ENCODE results near the gene UGGT1. TPM values are rescaled to one million over a fixed set of nuclear protein-coding genes. Genes with fewer than 3 reads are reported as not detected.

UGGT1 gene
- total RNA-seq, 1 experiment from 2014 or later, result 77.5 TPM

DNA sequence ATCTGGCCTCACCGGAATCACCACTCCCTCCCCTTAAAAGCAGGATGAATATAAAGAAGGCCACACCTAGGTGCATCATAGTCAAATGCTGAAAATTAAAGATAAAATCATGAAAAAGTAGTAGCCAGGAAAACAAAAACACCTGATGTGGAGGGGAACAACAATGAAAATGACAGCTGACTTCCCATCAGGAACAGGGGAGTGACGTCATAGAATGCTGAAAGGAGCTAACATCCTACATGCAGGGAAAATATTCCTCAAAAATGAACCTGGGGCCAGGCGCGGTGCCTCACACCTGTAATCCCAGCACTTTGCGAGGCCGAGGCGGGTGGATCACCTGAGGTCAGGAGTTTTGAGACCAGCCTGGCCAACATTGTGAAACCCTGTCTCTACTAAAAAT is 108.1 kb downstream of the UGGT1 start:
- Histone ChIP-seq H3K4me1 (peaks cover 6% of the 10 kb centered on the region; the same call in 1 of the 2 replicates), H3K36me3 (ENCODE audit: control insufficient read depth, insufficient read depth, low read length) (no peaks in the 10 kb centered on the region), H3K9me3 (no peaks in the 10 kb centered on the region), H3K4me3 (ENCODE audit: low read depth, low read length) (no peak overlapping the region), H3K27me3 (replicated peaks; ENCODE audit: control insufficient read depth, insufficient read depth, low read length) (no peaks in the 10 kb centered on the region)
- ChIA-PET CTCF (no interaction called here), POLR2A (no interaction called here)
- Mint-ChIP-seq H3K4me3 (ENCODE audit: unreplicated experiment) (no peak overlapping the region), H3K27ac (ENCODE audit: unreplicated experiment) (no peak overlapping the region), H3K36me3 (ENCODE audit: insufficient read depth, unreplicated experiment) (peaks cover under 1% of the 10 kb centered on the region), H3K4me1 (ENCODE audit: low read depth, unreplicated experiment) (no peaks in the 10 kb centered on the region), H3K27me3 (ENCODE audit: insufficient read depth, unreplicated experiment) (no peaks in the 10 kb centered on the region), H3K9me3 (ENCODE audit: unreplicated experiment) (no peaks in the 10 kb centered on the region)
- intact Hi-C loops (cut with micrococcal nuclease; ENCODE audit: unreplicated experiment), result no loop called here
- BruUV-seq (replicated peaks), result no TSS peak
- no peak for DNase-seq
- TF ChIP-seq, protein P1, sequence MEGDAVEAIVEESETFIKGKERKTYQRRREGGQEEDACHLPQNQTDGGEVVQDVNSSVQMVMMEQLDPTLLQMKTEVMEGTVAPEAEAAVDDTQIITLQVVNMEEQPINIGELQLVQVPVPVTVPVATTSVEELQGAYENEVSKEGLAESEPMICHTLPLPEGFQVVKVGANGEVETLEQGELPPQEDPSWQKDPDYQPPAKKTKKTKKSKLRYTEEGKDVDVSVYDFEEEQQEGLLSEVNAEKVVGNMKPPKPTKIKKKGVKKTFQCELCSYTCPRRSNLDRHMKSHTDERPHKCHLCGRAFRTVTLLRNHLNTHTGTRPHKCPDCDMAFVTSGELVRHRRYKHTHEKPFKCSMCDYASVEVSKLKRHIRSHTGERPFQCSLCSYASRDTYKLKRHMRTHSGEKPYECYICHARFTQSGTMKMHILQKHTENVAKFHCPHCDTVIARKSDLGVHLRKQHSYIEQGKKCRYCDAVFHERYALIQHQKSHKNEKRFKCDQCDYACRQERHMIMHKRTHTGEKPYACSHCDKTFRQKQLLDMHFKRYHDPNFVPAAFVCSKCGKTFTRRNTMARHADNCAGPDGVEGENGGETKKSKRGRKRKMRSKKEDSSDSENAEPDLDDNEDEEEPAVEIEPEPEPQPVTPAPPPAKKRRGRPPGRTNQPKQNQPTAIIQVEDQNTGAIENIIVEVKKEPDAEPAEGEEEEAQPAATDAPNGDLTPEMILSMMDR (IDR thresholded peaks at IDR 0.05; ENCODE audit: insufficient read depth in 1 of 2, low read depth in 1 of 2, low read length in 1 of 2, severe bottlenecking in 1 of 2, unreplicated experiment in 1 of 2), result no peak

DNA sequence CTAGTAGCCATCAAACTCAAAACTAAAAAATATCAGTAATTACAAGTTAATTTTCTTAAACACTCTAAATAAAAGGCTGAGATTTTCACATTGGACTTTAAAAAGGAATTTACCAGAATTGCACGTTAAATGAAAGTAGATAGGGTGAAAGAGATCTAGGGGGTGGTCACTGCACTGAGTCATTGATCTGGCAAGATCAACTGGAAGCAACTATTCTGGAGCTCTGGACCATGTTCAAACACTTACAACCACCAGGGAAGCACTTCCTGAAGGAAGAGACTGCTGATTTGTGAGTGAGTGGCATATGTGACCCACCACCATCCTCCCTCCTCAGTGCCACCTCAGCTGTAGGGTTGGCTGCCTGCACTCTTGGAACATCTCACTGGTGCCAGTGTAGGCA is 111.8 kb downstream of the UGGT1 start:
- BruUV-seq (replicated peaks), result no TSS peak
- ChIA-PET POLR2A (no interaction called here), CTCF (no interaction called here)
- no peak for DNase-seq
- H3K4me1 ChIP-seq, result no peaks in the 10 kb centered on the region
- no peaks in the 10 kb centered on the region for H3K9me3 ChIP-seq
- H3K27ac Mint-ChIP-seq (ENCODE audit: unreplicated experiment), result no peak overlapping the region
- H3K9me3 Mint-ChIP-seq (ENCODE audit: unreplicated experiment), result no peaks in the 10 kb centered on the region
- TF ChIP-seq, protein P1 (IDR thresholded peaks at IDR 0.05; ENCODE audit: insufficient read depth in 1 of 2, low read depth in 1 of 2, low read length in 1 of 2, severe bottlenecking in 1 of 2, unreplicated experiment in 1 of 2), result no peak
- no peaks in the 10 kb centered on the region for H3K36me3 Mint-ChIP-seq (ENCODE audit: insufficient read depth, unreplicated experiment)
- no peaks in the 10 kb centered on the region for H3K27me3 ChIP-seq (replicated peaks; ENCODE audit: control insufficient read depth, insufficient read depth, low read length)
- no peaks in the 10 kb centered on the region for H3K36me3 ChIP-seq (ENCODE audit: control insufficient read depth, insufficient read depth, low read length)
- no peaks in the 10 kb centered on the region for H3K4me1 Mint-ChIP-seq (ENCODE audit: low read depth, unreplicated experiment)
- intact Hi-C loops (cut with micrococcal nuclease; ENCODE audit: unreplicated experiment), result no loop called here
- no peak overlapping the region for H3K4me3 Mint-ChIP-seq (ENCODE audit: unreplicated experiment)
- H3K27me3 Mint-ChIP-seq (ENCODE audit: insufficient read depth, unreplicated experiment), result no peaks in the 10 kb centered on the region
- no peak overlapping the region for H3K4me3 ChIP-seq (ENCODE audit: low read depth, low read length)

DNA sequence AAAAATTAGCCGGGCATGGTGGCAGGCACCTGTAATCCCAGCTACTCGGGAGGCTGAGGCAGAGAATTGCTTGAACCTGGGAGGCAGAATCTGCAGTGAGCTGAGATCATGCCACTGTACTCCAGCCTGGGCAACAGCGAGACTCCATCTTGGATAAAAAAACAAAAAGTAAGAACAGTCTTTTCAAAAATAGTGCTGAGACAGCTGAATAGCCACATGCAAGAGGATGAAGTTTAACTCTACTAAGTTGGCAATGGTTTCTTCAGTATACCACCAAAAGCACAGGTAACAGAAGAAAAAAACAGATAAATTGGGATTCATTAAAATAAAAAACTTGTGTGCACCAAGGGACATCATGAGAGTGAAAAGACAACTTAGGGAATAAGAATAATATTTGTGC is 115.2 kb downstream of the UGGT1 start:
- no TSS peak for BruUV-seq (replicated peaks)
- no peaks in the 10 kb centered on the region for H3K4me1 Mint-ChIP-seq (ENCODE audit: low read depth, unreplicated experiment)
- no peak for DNase-seq
- Histone ChIP-seq H3K27me3 (replicated peaks; ENCODE audit: control insufficient read depth, insufficient read depth, low read length) (no peaks in the 10 kb centered on the region), H3K9me3 (no peaks in the 10 kb centered on the region), H3K4me3 (ENCODE audit: low read depth, low read length) (no peak overlapping the region), H3K36me3 (ENCODE audit: control insufficient read depth, insufficient read depth, low read length) (no peaks in the 10 kb centered on the region), H3K4me1 (no peaks in the 10 kb centered on the region)
- POLR2A ChIA-PET, result no interaction called here
- CTCF ChIA-PET, result no interaction called here
- TF ChIP-seq, protein P1 (IDR thresholded peaks at IDR 0.05; ENCODE audit: insufficient read depth in 1 of 2, low read depth in 1 of 2, low read length in 1 of 2, severe bottlenecking in 1 of 2, unreplicated experiment in 1 of 2), result no peak
- peaks cover 10% of the 10 kb centered on the region for H3K9me3 Mint-ChIP-seq (ENCODE audit: unreplicated experiment)
- H3K4me3 Mint-ChIP-seq (ENCODE audit: unreplicated experiment), result no peak overlapping the region
- H3K27me3 Mint-ChIP-seq (ENCODE audit: insufficient read depth, unreplicated experiment), result peaks cover 2% of the 10 kb centered on the region
- H3K36me3 Mint-ChIP-seq (ENCODE audit: insufficient read depth, unreplicated experiment), result no peaks in the 10 kb centered on the region
- intact Hi-C loops (cut with micrococcal nuclease; ENCODE audit: unreplicated experiment), result no loop called here
- H3K27ac Mint-ChIP-seq (ENCODE audit: unreplicated experiment), result no peak overlapping the region
